Measurements from ENCODE around the gene STEAP4. TPM values are rescaled to one million over a fixed set of nuclear protein-coding genes. Genes with fewer than 3 reads are reported as not detected.
"Not testable (repeated sequence)": the region's sequence is repeated elsewhere in the genome, so short reads cannot be mapped to it uniquely, and the experiment has no call there.

STEAP4 gene
- polyA plus RNA-seq, 5 donors = 4.6 to 17.9 (median 9.2) TPM

GRCh38 chr7:88314061-88314491 is 7.4 kb upstream of the STEAP4 start:
- DNase-seq = no peak

- DNase-seq = no peak
Observed at GRCh38 chr7:88312061-88312663, 5.5 kb upstream of the STEAP4 start.

DNA sequence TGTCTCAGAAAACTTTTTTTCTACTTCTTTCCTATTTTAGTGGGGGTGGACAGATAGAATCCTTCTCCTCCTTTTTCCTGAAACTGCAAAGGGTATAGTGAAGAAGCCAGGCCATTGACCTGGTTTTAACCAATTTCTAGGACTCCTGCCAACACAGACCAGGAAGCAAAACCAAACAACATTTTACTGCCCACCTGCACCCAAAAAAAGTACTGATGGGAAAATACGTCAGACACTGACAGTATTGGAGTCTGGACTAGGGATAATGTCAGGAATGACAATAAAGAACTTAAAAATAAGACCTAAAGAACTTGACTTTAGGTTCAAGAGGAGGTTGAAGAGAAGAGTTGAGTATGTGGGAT is 5.0 kb upstream of the STEAP4 start:
- no peak for DNase-seq

GRCh38 chr7:88310956-88311674 is 4.4 kb upstream of the STEAP4 start:
- no peak for DNase-seq

GRCh38 chr7:88309819-88310218 is 3.1 kb upstream of the STEAP4 start:
- DNase-seq = no peak

DNA sequence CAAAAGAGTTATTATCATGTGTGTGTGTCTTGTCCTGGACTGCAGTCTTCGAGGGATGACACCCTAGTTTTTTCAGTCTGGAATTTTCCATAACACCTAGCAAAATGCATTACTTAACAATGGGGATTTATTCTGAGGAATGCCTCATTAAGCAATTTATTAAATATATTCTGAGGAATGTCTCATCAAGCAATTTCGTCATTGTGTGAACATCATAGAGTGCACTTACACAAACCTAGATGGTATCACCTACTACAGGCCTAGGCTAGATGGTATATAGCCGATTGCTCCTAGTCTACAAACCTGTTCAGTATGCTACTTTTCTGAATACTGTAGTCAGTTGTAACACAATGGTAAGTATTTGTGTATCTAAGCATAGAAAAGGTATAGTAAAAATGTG is 1.1 kb upstream of the STEAP4 start:
- DNase-seq = no peak

DNA sequence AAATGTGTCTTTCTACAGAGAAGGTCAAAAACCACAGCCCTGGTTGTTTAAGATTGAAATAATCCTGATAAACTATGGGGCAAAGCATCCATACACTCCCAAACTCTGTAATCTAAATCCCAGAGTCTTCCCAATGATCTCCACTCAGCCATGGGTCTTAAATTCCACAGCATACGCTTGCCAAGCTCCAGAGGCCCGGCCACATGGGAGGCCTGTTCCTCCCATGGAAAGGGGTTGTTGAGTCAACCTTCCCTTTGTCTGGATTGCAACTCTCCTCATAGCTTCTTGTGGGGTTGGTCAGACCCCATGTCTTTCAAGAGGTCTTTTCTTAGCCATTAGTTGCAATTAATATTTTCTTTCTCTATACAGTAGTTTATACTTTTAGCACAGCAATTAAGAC is 718 bp upstream of the STEAP4 start:
- DNase-seq = no peak

DNA sequence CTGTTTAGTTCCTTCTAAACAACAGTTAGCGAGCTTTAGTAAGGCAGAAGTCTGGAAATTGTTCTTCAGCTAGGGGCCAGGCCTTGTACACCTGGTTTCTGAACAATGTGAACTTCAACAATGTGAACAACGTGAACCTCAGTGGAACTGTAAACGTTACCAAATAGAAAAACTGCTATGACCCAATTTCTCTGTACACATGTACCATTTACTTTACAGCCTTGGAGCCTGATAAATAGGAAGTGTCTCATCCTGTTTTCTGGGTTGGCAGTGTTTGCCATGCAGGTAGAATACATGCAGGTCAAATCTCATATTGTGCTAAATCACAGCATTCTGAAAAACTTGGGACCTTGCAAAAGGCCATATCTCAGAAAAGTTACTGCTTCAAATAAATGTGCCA is 1.6 kb downstream of the STEAP4 start:
- no peak for DNase-seq

DNA sequence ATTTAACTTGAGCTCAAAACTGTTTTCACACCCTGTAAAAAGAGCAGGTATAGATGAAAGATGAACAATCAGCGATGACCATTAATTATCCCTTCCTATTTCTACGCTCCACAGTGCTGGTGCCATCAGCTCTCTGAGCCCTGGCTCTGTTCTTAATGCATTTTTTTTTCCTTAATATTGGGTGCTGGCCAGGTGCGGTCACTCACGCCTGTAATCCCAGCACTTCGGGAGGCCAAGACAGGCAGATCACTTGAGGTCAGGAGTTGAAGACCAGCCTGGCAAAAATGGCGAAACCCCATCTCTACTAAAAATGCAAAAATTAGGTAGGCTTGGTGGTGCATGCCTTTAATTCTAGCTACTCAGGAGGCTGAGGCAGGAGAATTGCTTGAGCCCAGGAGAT is 4.2 kb downstream of the STEAP4 start:
- DNase-seq = no peak

DNA sequence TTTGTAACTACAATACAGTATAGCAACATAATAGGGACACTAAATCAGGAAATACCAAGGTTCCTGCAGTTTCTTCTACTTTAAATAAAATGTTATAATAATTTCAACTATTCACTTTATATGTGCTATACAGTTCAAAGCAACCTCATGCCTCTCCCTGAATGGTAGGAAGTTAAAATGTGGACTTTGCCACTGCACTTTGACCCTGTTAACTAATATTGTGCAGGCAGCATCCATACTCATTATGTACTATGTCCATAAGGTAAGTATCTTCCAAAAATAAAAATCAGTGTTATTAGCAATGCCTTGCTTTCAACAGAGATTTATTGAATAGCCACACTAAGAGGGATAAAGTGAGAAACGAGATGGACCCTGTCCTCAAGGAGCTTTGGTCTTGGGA is 4.8 kb downstream of the STEAP4 start:
- no peak for DNase-seq

- no peak for DNase-seq
Observed at GRCh38 chr7:88300401-88300945, 6.2 kb downstream of the STEAP4 start.

DNA sequence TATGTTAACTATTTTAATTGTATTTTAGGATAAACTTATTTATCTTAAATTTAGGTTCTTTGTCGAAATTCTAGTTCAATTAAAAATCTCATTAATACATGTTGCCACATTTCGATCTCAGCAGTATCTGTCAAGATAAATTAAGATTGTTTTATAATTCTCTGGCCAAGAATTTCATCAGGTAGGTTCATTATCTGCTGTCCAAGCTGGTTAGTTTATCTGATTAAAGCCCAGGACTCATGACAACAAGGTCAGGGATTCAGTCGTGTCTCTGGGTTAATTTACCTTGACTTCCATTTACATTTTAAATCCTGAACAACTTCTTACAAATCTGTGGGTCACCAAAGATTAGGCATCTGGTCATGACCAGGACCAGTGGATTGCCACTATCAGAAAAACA is 7.6 kb downstream of the STEAP4 start:
- no peak for DNase-seq

DNA sequence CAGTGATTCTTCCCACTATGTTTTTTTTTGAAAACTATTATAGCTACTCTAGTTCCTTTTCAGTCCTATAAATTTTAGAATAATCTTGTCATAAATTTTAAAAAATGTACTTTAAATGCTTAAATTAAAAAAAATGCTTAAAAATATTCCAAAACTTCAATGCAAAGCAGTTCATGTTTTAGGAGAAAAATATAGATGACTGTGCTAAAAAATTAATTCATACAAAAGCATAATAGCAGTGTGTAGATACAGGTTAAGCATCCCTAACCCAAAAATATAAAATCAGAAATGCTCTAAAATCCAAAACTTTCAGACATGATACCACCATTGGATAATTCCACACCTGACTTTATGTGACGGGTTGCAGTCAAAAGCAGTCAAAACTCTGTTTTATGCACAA is 12.8 kb downstream of the STEAP4 start:
- no peak for DNase-seq

DNA sequence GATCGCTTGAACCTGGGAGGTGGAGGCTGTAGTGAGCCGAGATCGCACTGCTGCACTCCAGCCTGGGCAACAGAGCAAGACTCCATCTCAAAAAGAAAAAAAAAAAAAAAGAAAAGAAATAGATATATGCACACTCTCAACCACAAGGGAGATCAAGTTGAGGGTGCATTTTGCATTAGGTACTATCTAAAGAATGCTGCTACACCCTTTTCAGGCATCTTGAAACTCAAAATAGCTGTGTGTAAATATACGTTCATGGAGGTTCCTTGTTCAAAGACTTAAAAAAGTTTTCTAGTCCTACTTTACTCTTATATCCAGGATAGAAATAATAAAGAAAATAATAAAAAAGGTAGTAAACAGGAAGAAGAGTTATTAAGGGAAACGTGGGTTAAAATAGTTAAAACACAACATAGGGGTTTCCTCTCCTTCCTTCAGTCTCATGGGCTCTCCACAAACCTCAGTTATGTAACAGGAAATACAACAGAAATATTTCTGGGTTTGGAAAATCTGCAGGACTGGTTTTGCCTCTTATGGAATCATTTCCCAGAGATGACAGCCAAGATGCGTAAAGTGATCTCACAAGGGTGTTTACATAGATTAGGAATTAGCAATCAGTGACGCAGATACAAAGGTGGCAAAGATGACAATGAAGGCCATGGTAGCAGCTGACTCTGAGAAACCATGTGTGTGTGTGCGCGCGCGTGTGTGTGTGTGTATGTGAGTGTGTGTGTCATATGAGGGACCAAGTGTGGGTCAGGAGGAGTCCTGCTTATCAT is 15.1 kb downstream of the STEAP4 start:
- no peak for DNase-seq

- DNase-seq = no peak
Observed at GRCh38 chr7:88290491-88290890, 16.2 kb downstream of the STEAP4 start.

DNA sequence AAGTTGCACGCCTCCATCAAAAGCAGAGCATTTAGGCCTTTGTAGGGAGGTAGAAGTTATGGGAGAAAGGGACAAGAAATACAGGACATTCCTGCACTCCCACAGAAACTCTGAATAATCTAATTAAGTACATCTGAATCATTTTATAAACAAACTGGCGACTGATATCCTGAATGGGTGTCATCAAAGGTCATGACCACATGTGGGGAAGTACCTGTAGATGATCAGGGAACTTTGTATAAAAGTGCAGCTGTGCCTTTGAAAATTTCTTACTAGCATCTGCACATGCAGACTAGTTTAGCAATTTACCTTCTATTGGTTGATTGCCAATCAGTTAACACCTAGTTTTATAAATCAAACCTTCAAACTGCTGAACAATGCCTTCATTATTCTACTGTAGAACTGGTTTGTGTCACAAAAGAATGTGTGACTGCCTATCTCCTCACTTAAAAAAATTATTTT is 17.1 kb downstream of the STEAP4 start:
- DNase-seq = no peak

DNA sequence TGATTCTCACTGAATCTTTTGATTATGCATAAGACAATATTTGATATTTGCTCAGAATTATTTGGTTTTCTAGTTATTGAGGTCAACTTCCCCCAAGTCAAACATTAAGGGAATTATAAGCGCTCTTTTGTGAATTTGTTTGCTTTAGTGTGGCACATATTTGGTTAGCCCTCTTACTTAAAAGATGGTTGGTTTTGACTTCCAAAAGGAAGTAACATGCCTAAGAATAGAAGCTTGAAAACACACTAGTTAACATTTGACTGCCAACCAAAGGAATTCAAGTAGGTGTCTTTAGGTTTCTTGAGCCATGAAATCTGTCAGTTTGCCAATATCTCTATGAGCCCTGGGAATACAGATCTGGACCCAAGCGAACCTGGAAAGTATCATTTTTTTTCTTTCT is 24.9 kb downstream of the STEAP4 start:
- DNase-seq = peak; percentile 18 to 24

- no peak for DNase-seq
Observed at GRCh38 chr7:88280801-88281200, 25.9 kb downstream of the STEAP4 start.

DNA sequence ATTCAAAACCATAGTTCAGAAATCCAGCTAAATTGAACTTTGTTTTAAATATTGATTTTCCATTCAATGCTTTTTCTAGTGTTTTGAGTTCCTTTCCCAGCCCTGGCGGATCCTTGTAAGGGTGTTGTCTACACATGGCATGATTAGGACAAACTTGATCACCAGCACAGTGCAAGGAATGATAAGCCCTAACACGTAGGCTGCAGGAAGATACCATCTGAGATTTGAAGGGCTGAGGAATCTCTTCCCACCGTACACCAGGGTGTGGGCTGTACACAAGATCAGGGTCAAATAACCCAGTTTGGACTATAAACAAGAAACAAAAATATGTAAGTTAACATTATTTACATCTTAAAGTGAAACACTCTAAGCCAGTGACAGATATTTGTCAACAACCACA is 27.4 kb downstream of the STEAP4 start:
- DNase-seq = no peak

- no peak for DNase-seq
Observed at GRCh38 chr7:88278881-88279280, 27.8 kb downstream of the STEAP4 start.

GRCh38 chr7:88276605-88277153 is 30.0 kb downstream of the STEAP4 start:
- no peak for DNase-seq

DNA sequence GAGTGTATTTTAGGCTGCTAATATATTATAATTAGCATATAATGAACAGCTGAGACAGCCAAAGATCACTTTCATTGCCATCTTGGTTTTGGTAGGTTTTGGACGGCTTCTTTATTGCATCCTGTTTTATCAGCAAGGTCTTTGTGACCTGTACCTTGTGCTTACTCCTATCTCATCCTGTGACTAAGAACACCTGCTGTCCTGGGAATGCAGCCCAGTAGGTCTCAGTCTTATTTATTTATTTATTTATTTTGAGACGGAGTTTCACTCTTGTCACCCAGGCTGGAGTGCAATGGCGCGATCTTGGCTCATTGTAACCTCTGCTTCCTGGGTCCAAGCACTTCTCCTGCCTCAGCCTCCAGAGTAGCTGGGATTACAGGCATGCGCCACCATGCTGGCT is 31.8 kb downstream of the STEAP4 start:
- not testable (repeated sequence) for DNase-seq
